GM19099 (cell line): ENCODE measurements around the gene CHAC2.

Experiments
- POLR2A ChIP-seq: IDR thresholded peaks from 3 replicates; pipeline ENCODE4 v1.6.1; 2011; ENCODE audit warnings: low read depth; ENCODE audit not compliant: insufficient read length; ENCODE audit errors: extremely low read depth

The CHAC2 gene

DNA sequence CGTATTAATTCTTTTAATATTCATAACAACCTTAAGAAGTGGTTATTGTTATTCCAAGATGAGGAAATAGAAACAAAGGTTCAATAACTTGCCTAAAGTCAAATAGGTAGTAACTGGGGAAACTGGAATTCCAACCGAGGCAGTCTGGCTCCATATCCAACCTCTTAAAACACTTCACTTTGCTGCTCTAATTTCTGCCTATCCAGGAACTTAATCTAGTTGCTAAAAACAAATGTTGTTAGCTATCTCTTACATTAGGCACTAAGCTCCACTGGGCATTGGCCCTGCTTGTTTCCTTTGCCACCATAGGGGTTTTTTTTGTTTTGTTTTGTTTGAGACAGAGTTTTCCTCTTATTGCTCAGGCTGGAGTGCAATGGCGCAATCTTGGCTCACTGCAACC, 44.0 kb downstream of the CHAC2 start:
- TF ChIP-seq POLR2A, result no peak

DNA sequence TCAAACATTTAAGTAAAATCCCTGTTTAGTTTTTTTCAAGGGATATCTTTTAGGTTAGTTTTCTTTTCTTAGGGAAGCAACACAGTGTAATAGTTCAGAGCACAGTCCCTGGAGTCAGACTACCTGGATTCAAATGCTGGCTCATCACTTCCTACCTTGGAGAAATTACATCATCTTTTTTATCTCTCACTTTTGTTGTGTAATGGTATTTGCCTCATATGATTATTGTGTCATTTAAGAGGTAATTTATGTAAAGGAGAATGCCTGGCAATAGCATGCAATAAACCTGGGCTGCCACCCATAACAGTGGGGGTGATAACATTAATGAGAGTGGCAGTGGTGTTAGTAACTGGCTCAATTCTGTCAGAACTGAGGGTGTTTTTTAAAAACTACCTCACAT, 45.5 kb downstream of the CHAC2 start:
- no peak for TF ChIP-seq POLR2A

DNA sequence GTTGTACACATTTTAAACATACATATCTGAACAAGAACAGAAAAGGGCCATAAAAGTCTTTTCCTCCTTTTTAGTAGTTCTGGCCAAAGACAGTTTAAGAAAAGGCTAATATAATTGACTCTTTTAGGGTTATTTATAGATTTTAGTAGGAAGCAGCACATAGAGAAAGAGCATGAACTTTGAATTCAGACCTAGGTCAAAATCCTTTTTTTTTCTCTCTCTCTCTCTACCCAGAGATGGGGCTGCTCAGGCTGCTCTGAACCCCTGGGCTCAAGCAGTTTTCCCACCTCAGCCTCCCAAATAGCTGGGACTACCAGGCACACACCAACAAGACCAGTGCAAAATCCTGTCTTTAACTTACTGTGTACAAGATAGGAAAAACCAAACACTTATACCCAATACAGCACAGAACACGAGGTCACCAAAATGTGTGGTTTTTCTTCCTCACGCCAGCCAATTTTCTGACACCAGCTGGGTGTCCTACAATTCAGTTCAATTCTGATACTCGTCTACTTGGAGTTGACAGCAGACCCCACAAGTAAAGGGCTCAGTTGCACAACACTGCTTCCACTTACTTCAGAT, 51.3 kb downstream of the CHAC2 start:
- no peak for TF ChIP-seq POLR2A

DNA sequence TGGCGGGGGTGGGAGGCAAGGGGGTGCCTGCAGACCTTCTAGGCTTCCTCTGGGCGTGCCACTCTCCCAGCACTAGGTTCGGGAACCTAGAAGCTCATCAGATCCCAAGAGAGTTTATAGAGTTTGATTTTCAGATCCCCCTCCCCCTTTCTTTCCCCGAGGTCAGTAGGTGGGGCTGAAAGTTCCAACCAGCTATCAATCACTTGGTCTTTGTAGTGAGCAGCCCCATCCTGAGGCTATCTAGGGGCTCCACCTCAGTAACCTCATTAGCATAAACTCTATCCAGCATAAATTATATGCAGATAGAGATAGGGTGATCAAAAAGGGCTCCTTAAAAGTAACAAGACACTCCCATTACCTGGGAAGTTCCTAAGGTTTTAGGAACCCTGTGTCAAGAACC, 52.0 kb downstream of the CHAC2 start:
- no peak for TF ChIP-seq POLR2A

DNA sequence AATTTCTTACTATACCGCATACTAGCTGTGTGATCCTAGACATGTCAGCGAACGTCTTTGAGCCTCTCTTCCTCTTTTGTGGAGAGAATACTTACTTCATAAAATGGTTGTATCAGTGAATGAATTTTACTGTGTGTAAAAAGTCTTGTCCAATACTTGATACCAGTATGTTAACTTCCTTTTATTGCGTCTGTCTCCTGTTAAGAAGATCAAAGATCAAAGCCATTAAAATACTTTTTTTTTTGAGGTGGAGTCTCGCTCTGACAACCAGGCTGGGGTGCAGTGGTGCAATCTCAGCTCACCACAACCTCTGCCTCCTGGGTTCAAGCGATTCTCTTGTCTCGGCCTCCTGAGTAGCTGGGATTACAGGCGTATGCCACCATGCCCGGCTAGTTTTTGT, 52.4 kb downstream of the CHAC2 start:
- TF ChIP-seq POLR2A, result no peak

DNA sequence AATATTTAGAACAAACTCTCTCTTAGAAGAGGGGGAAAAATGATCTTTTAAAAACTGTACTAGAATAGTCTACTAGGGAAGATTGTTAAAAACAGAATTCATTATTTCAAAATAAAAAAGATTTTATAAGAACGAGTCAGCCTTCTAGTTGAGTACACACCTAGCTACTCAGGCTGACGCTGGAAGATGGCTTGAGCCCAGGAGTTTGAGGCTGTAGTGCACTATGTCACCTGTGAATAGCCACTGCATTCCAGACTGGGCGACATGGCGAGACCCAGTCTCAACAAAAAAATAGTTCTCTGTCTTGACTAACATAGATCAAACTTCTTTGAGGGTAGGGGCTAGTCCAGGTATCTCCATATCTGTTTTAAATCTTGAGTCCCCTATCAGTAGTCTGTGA, 53.1 kb downstream of the CHAC2 start:
- TF ChIP-seq POLR2A, result no peak

DNA sequence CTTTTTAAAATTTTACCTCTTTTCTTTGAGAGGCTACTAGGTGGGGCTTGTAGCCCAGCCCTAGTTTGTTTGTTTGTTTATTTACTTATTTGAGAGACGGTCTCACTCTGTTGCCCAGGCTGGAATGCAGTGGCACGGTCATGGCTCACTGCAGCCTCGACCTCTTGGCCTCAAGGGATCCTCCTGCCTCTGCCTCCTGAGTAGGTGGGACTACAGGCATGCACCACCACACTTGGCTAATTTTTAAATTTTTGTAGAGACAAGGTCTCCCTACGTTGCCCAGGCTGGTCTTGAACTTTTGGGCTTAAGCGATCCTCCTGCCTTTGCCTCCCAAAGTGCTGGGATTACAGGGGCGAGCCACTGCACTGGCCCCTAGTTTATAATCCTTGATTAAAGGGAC, 54.2 kb downstream of the CHAC2 start:
- TF ChIP-seq POLR2A, result no peak
